Endothelial cell of umbilical vein (primary cell): ENCODE results near the gene TMEM178B.

ENCODE experiments used
- EZH2 ChIP-seq: IDR thresholded peaks from 2 replicates; pipeline ENCODE4 v1.6.1; 2012; ENCODE audit warnings: borderline replicate concordance, low read depth, mild to moderate bottlenecking, moderate library complexity, low read length, inconsistent platforms; ENCODE audit not compliant: severe bottlenecking
- FOS ChIP-seq: IDR thresholded peaks from 2 replicates; pipeline ENCODE4 v1.6.1; 2011; ENCODE audit warnings: mild to moderate bottlenecking, low read length, moderate library complexity, borderline replicate concordance; ENCODE audit not compliant: insufficient read depth
- GATA2 ChIP-seq: IDR thresholded peaks from 2 replicates; pipeline ENCODE4 v1.7.0; 2011; ENCODE audit warnings: low read depth, mild to moderate bottlenecking, moderate library complexity, mixed read lengths, low read length; ENCODE audit not compliant: insufficient read length, insufficient read depth
- JUN ChIP-seq: IDR thresholded peaks from 2 replicates; pipeline ENCODE4 v1.6.1; 2011; ENCODE audit warnings: borderline replicate concordance, low read depth; ENCODE audit not compliant: insufficient read length, insufficient read depth
- MAX ChIP-seq: IDR thresholded peaks from 2 replicates; pipeline ENCODE4 v1.6.1; 2011; ENCODE audit not compliant: insufficient read depth, insufficient read length
- MYC ChIP-seq: IDR thresholded peaks from one replicate; pipeline ENCODE4 v1.6.1; 2011; ENCODE audit warnings: mild to moderate bottlenecking, low read depth, low read length
- POLR2A ChIP-seq: IDR thresholded peaks from 2 replicates; pipeline ENCODE4 v1.6.1; 2012; ENCODE audit warnings: low read depth, mild to moderate bottlenecking, control low read depth, low read length
- POLR2AphosphoS5 ChIP-seq: IDR thresholded peaks from 2 replicates; pipeline ENCODE4 v1.6.1; 2012; ENCODE audit warnings: low read depth, mild to moderate bottlenecking, control low read depth, low read length, moderate library complexity; ENCODE audit not compliant: insufficient read depth
- TF ChIP-seq, protein P1 (sequence below), 2 donors: IDR thresholded peaks; 1 replicate in 1 of 2; 2 replicates in 1 of 2; pipeline ENCODE4 v1.5.1; 2011; ENCODE audit warnings: low read length in 2 of 2, mild to moderate bottlenecking in 2 of 2, moderate library complexity in 2 of 2, control low read depth in 1 of 2, inconsistent platforms in 1 of 2, low read depth in 1 of 2; ENCODE audit not compliant: insufficient read depth in 1 of 2; ENCODE audit errors: extremely low read depth in 1 of 2

- TF ChIP-seq, protein P1, sequence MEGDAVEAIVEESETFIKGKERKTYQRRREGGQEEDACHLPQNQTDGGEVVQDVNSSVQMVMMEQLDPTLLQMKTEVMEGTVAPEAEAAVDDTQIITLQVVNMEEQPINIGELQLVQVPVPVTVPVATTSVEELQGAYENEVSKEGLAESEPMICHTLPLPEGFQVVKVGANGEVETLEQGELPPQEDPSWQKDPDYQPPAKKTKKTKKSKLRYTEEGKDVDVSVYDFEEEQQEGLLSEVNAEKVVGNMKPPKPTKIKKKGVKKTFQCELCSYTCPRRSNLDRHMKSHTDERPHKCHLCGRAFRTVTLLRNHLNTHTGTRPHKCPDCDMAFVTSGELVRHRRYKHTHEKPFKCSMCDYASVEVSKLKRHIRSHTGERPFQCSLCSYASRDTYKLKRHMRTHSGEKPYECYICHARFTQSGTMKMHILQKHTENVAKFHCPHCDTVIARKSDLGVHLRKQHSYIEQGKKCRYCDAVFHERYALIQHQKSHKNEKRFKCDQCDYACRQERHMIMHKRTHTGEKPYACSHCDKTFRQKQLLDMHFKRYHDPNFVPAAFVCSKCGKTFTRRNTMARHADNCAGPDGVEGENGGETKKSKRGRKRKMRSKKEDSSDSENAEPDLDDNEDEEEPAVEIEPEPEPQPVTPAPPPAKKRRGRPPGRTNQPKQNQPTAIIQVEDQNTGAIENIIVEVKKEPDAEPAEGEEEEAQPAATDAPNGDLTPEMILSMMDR (IDR thresholded peaks at IDR 0.05; ENCODE audit: extremely low read depth in 1 of 2, insufficient read depth in 1 of 2, low read depth in 1 of 2, low read length in 2 of 2) = no peak
- TF ChIP-seq POLR2A = no peak
- TF ChIP-seq EZH2 = no peak
- no peak for TF ChIP-seq POLR2AphosphoS5
- TF ChIP-seq JUN = no peak
- no peak for TF ChIP-seq MAX
- TF ChIP-seq FOS = no peak
- no peak for TF ChIP-seq GATA2
- no peak for TF ChIP-seq MYC
Measured at GRCh38 chr7:141322383-141322782, 248.5 kb downstream of the TMEM178B start.
